Calu3 (cell line): ENCODE measurements around the gene UCP3. TPM values are rescaled to one million over a fixed set of nuclear protein-coding genes. Genes with fewer than 3 reads are reported as not detected.

Source experiments
- BruUV-seq: library from RNA; stranded (reverse); fragments of 400-500 nt; replicated peaks from 2 replicates; lab custom pipeline; 2021; lab: Mats Ljungman, UMichigan
- CTCF ChIA-PET: fragments of 300-600 bp; sonication (Branson Sonifier 250); formaldehyde crosslinking; loops from one replicate; lab custom pipeline; 2022; ENCODE audit warnings: antibody characterized with exemption; lab: Charles Lee
- DNase-seq: peaks from one replicate; pipeline ENCODE4 v3.0.0; 2022
- H3K27ac Mint-ChIP-seq: one replicate; pipeline ENCODE4 v1.8.0; 2022; ENCODE audit warnings: mixed read lengths; ENCODE audit not compliant: unreplicated experiment
- H3K27me3 Mint-ChIP-seq: one replicate; pipeline ENCODE4 v1.8.0; 2022; ENCODE audit warnings: mixed read lengths; ENCODE audit not compliant: unreplicated experiment
- H3K36me3 Mint-ChIP-seq: one replicate; pipeline ENCODE4 v1.8.0; 2022; ENCODE audit warnings: mild to moderate bottlenecking, moderate library complexity, mixed read lengths; ENCODE audit not compliant: insufficient read depth, unreplicated experiment
- H3K4me1 Mint-ChIP-seq: one replicate; pipeline ENCODE4 v1.8.0; 2022; ENCODE audit warnings: mild to moderate bottlenecking, low read depth, mixed read lengths; ENCODE audit not compliant: unreplicated experiment
- H3K4me3 Mint-ChIP-seq: one replicate; pipeline ENCODE4 v1.8.0; 2022; ENCODE audit warnings: mild to moderate bottlenecking, low read depth, moderate library complexity, mixed read lengths; ENCODE audit not compliant: unreplicated experiment
- H3K9me3 Mint-ChIP-seq: one replicate; pipeline ENCODE4 v1.8.0; 2022; ENCODE audit warnings: low read depth, mixed read lengths; ENCODE audit not compliant: unreplicated experiment
- CTCF ChIP-seq: fragments of 200-600 bp; IDR thresholded peaks from one replicate; pipeline ENCODE4 v1.8.0; 2022; ENCODE audit warnings: antibody characterized with exemption; ENCODE audit not compliant: unreplicated experiment
- intact Hi-C: fragments of 100-400 bp; cut with micrococcal nuclease; formaldehyde crosslinking; loops from one replicate; pipeline ENCODE4 v1.10.0; 2022; ENCODE audit not compliant: unreplicated experiment
- total RNA-seq: library from RNA; stranded (reverse); gene quantifications from 2 replicates; pipeline ENCODE4 v1.2.3, GENCODE V29; 2022

Gene UCP3
- total RNA-seq, 1 experiment from 2014 or later, result 1.9 TPM

DNA sequence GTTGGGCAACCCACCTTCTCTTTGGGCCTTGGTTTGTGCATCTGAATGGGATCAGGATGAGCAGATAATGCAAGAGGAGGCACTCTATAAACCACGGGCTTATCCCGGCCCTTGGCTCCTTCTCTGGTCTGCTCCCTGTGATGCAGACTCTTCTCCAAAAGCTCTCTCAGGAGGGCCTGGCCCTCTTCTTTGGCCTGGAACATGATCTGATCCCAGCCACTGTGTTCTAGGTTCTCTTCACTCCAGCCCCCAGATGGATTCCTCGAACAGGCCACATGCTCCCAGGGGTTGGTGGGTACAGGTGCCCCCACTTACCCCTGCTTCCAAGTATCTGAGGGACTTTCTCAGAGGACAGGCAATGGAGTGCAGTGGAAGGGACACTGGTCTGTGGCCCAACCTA, 8.7 kb upstream of the UCP3 start:
- no peaks in the 10 kb centered on the region for H3K27me3 Mint-ChIP-seq
- intact Hi-C loops, result no loop called here

DNA sequence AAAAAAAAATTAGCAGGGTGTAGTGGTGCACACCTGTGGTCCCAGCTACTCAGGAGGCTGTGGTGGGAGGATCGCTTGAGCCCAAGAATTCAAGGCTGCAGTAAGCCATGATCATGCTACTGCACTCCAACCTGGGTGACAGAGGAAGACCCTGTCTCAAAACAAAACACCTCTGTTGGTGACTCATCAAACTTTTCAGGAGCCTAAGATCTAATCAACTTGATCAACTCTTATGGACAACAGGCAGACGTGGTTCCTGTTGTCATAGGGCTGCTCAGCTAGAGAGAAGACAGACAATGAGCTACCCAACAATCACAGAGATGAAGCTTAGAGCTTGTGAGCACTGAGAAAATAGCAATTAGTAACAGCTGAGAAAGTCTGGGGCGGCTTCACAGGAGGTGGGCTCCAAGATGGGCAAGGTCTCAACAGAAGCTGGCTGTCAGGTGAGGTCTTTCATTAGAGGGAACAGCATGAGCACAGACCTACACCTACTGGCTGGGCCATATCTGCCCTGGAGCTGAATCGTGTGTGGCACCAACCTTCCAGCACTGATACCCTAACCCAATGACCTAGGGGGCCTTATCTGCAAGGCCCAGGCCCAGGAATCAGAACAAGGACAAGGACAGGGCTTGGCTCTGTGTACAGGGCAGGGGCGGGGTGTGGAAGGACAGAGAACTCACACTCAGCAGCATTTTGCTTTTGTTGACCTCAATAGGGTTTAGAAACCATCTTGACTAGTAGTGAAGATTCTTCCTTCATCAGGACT, 7.2 kb upstream of the UCP3 start:
- DNase-seq, result no peak
- Mint-ChIP-seq H3K4me1 (no peaks in the 10 kb centered on the region), H3K4me3 (no peak overlapping the region), H3K27me3 (no peaks in the 10 kb centered on the region), H3K36me3 (peaks cover 3% of the 10 kb centered on the region), H3K27ac (no peak overlapping the region), H3K9me3 (no peaks in the 10 kb centered on the region)
- CTCF ChIA-PET, result no interaction called here
- no TSS peak for BruUV-seq
- intact Hi-C loops, result no loop called here
- no peak for TF ChIP-seq CTCF

More for the DNA sequence above, 8.7 kb upstream of the UCP3 start:
- no peak overlapping the region for H3K4me3 Mint-ChIP-seq
- no peaks in the 10 kb centered on the region for H3K4me1 Mint-ChIP-seq
- H3K27ac Mint-ChIP-seq, result no peak overlapping the region
- DNase-seq, result no peak
- no TSS peak for BruUV-seq
- no peaks in the 10 kb centered on the region for H3K36me3 Mint-ChIP-seq
- CTCF ChIA-PET, result interaction anchor here (1.6 kb wide), 1 partner anchor 13 kb away, joined by 3 read pairs; no protein-coding TSS in a partner anchor
- no peaks in the 10 kb centered on the region for H3K9me3 Mint-ChIP-seq
- no peak for TF ChIP-seq CTCF

DNA sequence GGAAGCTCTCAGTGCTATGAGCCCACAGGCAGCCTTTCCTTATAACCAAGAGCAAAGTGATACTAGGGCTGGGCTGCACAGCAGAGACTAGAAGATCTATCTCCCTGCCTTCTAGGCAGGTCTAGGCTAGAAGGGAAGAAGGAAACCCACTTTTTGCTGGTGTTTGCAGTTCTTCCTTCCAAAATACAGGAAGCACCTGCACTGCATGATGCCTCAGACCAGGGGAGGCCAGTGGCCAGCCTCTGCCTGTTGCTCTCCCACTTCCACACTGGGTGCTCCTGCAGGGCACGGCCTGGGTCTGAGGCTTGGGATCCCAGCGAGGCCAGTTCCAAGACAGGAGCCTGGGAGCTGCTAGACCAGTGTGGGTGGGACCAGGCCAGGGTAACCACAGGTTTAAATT, 6.0 kb upstream of the UCP3 start:
- DNase-seq, result no peak
- TF ChIP-seq CTCF, result no peak
- CTCF ChIA-PET, result no interaction called here
- intact Hi-C loops, result no loop called here
- Mint-ChIP-seq H3K36me3 (peaks cover 5% of the 10 kb centered on the region), H3K4me1 (no peaks in the 10 kb centered on the region), H3K4me3 (no peak overlapping the region), H3K27me3 (no peaks in the 10 kb centered on the region), H3K27ac (no peak overlapping the region), H3K9me3 (no peaks in the 10 kb centered on the region)
- no TSS peak for BruUV-seq

- CTCF ChIA-PET, result no interaction called here
- Mint-ChIP-seq H3K36me3 (peaks cover 5% of the 10 kb centered on the region), H3K4me3 (no peak overlapping the region), H3K27me3 (no peaks in the 10 kb centered on the region), H3K27ac (no peak overlapping the region), H3K4me1 (no peaks in the 10 kb centered on the region), H3K9me3 (no peaks in the 10 kb centered on the region)
- TF ChIP-seq CTCF, result no peak
- DNase-seq, result no peak
- intact Hi-C loops, result no loop called here
- no TSS peak for BruUV-seq
Observed at GRCh38 chr11:74013141-74013540, 4.3 kb upstream of the UCP3 start.
